ENCODE data around the gene CENPM. TPM values are rescaled to one million over a fixed set of nuclear protein-coding genes. Genes with fewer than 3 reads are reported as not detected.
A peak's percentile ranks its signal among the peaks of the same experiment; 100 is the strongest.

CENPM gene
- total RNA-seq (2013; cell fraction: nucleolus; rRNA removed), result 125 and 139 TPM in 2 replicates
- total RNA-seq (2014; rRNA removed) (145 and 158 TPM in 2 replicates), total RNA-seq (2014; rRNA removed; fragmentation: Illumina TruSeq; extraction: Trizol) (45.3 and 53.0 TPM in 2 replicates), total RNA-seq (2021) (81.6 and 84.4 TPM in 2 replicates), polyA plus RNA-seq (2011; rRNA removed) (26.6 and 67.9 TPM in 2 replicates), polyA plus RNA-seq (2014; fragmentation: Illumina TruSeq; extraction: Trizol) (9.8 and 38.9 TPM in 2 replicates), polyA plus RNA-seq (2014; fragmentation: Nextera tagmentation; extraction: Ambion mirVana) (10 to 100 TPM; 36.7 to 62.3 TPM), polyA plus RNA-seq (2014; rRNA removed) (126 and 148 TPM in 2 replicates), polyA plus RNA-seq (2016; fragmentation: Nextera tagmentation; extraction: Ambion mirVana) (100 to 1,000 TPM; 177 to 212 TPM), polyA minus RNA-seq (2011; rRNA and poly(A)+ RNA removed) (70.4 and 125 TPM in 2 replicates), Bru-seq, nascent RNA (percentile 93 among the genes with signal in this experiment), BruChase-seq, experiment 1, labeled RNA remaining after a 6-hour chase (percentile 96 among the genes with signal in this experiment), BruChase-seq, experiment 2, labeled RNA remaining after a 2-hour chase (percentile 93 among the genes with signal in this experiment)
- polyA plus RNA-seq (2011; ENCODE audit: low read depth), result 21.9 TPM
- 113 and 161 TPM in 2 replicates for polyA plus RNA-seq (2011; cell fraction: cytosol; rRNA removed)
- polyA plus RNA-seq (2011; cell fraction: nucleus; rRNA removed), result 245 and 256 TPM in 2 replicates
- 42.1 and 48.8 TPM in 2 replicates for polyA plus RNA-seq (2012)
- 28.6 and 42.6 TPM in 2 replicates for polyA minus RNA-seq (2011; cell fraction: cytosol; rRNA and poly(A)+ RNA removed)
- polyA minus RNA-seq (2011; cell fraction: nucleus; rRNA and poly(A)+ RNA removed), result 82.8 and 123 TPM in 2 replicates
- long read RNA-seq, experiment 1, transcript CENPM-201 (6 exons, 966 nt), result major isoform, 75 of 92 reads
- long read RNA-seq, experiment 1, transcript CENPM-203 (5 exons, 1,002 nt), result minor isoform, 6 of 92 reads
- long read RNA-seq, experiment 1, partial matches to known transcripts, result 2 of 92 reads
- long read RNA-seq, experiment 1, other reads (novel, unspliced or antisense), result 5 of 92 reads
- long read RNA-seq, experiment 2, transcript CENPM-201 (6 exons, 966 nt), result major isoform, 89 of 111 reads
- long read RNA-seq, experiment 2, partial matches to known transcripts, result 6 of 111 reads
- long read RNA-seq, experiment 2, other reads (novel, unspliced or antisense), result 10 of 111 reads

- peak within 1 kb of the TSS; percentile 78 for H3K4me3 ChIP-seq
- no peaks in the 10 kb centered on the region for H3K27me3 ChIP-seq (replicated peaks in 1 of 2; ENCODE audit: control insufficient read depth in 2 of 2, insufficient read depth in 2 of 2, low read length in 1 of 2)
- intact Hi-C loops (cut with micrococcal nuclease; ENCODE audit: unreplicated experiment) (loop anchor here (5.0 kb wide), 1 partner anchor 490 kb away; no protein-coding TSS in a partner anchor), in situ Hi-C loops (cut with MboI) (loop anchor here (5.0 kb wide), 1 partner anchor 115 kb away; the partner anchor contains the start of gene SREBF2)
- SMC1A ChIA-PET (ENCODE audit: uncharacterized antibody, unreplicated experiment), result interaction anchor here (0.7 to 2.4 kb wide), 12 partner anchors 10 to 498 kb away, joined by 3 to 14 read pairs (median 4); partner anchors contain the start of gene TNFRSF13C
- H3K27ac ChIP-seq (ENCODE audit: control insufficient read depth, insufficient read depth), result peak within 1 kb of the TSS; percentile 94
- TSS peak; percentile 58 for BruUV-seq (replicated peaks)
- CTCF ChIA-PET, result interaction anchor here (0.6 to 2.0 kb wide), 17 partner anchors 9 to 280 kb away, joined by 3 to 12 read pairs (median 3); partner anchors contain the start of genes CCDC134 and NDUFA6
- POLR2A ChIA-PET, result interaction anchor here (0.5 to 9.2 kb wide), 21 partner anchors 10 to 1283 kb away, joined by 3 to 164 read pairs (median 4); partner anchors contain the start of genes CCDC134, DESI1, SREBF2 and TNFRSF13C
- RAD21 ChIA-PET (ENCODE audit: unreplicated experiment), result interaction anchor here (0.5 to 7.9 kb wide), 15 partner anchors 9 to 249 kb away, joined by 3 to 115 read pairs (median 7); partner anchors contain the start of genes NDUFA6, SMDT1 and TNFRSF13C
- H3K4me1 ChIP-seq (ENCODE audit: control insufficient read depth, insufficient read depth, low read length), result peaks cover 59% of the 10 kb centered on the region
- under 1% methylated on average over 55 of the region's 56 CpGs for WGBS (ENCODE audit: insufficient coverage, insufficient replicate concordance, low lambda C conversion rate, missing lambda C conversion rate)
- peak within 1 kb of the TSS; percentile 97 for H3K9ac ChIP-seq (ENCODE audit: control insufficient read depth, insufficient read depth, low read length)
- H3K4me2 ChIP-seq (ENCODE audit: control insufficient read depth, insufficient read depth), result peak within 1 kb of the TSS; percentile 99
- peaks cover 41% of the 10 kb centered on the region for H3K79me2 ChIP-seq (ENCODE audit: control insufficient read depth, insufficient read depth, low read length)
- DNase-seq (ENCODE audit: low read depth, low spot score) (peak; percentile 80), ATAC-seq (peak; percentile 88), FAIRE-seq (peak; percentile 89)
- H2AFZ ChIP-seq (ENCODE audit: control insufficient read depth, low read depth, low read length), result peak within 1 kb of the TSS; percentile 86
- peaks cover 8 to 14% of the 10 kb centered on the region in 2 experiments; a peak in 3 of 4 replicates for H3K36me3 ChIP-seq (ENCODE audit: control insufficient read depth in 2 of 2, insufficient read depth in 2 of 2, low read length in 1 of 2)
- no peaks in the 10 kb centered on the region for H3K9me3 ChIP-seq (replicated peaks; ENCODE audit: control insufficient read depth, insufficient read depth, low read length)
- no peaks in the 10 kb centered on the region for H4K20me1 ChIP-seq (ENCODE audit: control insufficient read depth, insufficient read depth)
- no peak for TF ChIP-seq PAX8 (IDR thresholded peaks at IDR 0.05)
- TF ChIP-seq DPF2 (IDR thresholded peaks at IDR 0.05), result peak; percentile 27; the same call in 1 of the 2 replicates
- TF ChIP-seq NFYB (IDR thresholded peaks at IDR 0.05; ENCODE audit: insufficient read depth, low read depth, low read length), result peak; percentile 99
- TF ChIP-seq PKNOX1 (IDR thresholded peaks at IDR 0.05), result peak; percentile 97
- no peak for TF ChIP-seq CHD1 (IDR thresholded peaks at IDR 0.05; ENCODE audit: low read depth, low read length)
- no peak for TF ChIP-seq ZBED1 (IDR thresholded peaks at IDR 0.05; ENCODE audit: borderline replicate concordance)
- TF ChIP-seq NR2F1 (conservative IDR thresholded peaks at IDR 0.05), result 0 out of 2 replicates have a peak, but pooled peaks have one; percentile 17
- peak; percentile 80 for TF ChIP-seq NFYA (IDR thresholded peaks at IDR 0.05; ENCODE audit: borderline replicate concordance, low read depth, low read length)
- peak; percentile 83 for TF ChIP-seq POLR2A (IDR thresholded peaks at IDR 0.05; ENCODE audit: low read depth, low read length)
- TF ChIP-seq E2F4 (IDR thresholded peaks at IDR 0.05; ENCODE audit: low read depth, low read length), result peak; percentile 90
- 0 out of 2 replicates have a peak, but pooled peaks have one; percentile 6 for TF ChIP-seq ATF7 (IDR thresholded peaks at IDR 0.05; ENCODE audit: low read depth)
- TF ChIP-seq SREBF1 (IDR thresholded peaks at IDR 0.05; ENCODE audit: low read length), result no peak
- TF ChIP-seq SP1 (IDR thresholded peaks at IDR 0.05; ENCODE audit: low read depth, low read length), result peak; percentile 98
- no peak for TF ChIP-seq BRCA1 (IDR thresholded peaks at IDR 0.05; ENCODE audit: low read depth, low read length)
- peak; percentile 36 for TF ChIP-seq MYC (IDR thresholded peaks at IDR 0.05; ENCODE audit: insufficient read depth, insufficient read length, insufficient replicate concordance, low read length, severe bottlenecking)
- peak; percentile 88; the same call in 1 of the 2 replicates for TF ChIP-seq HDAC2 (IDR thresholded peaks at IDR 0.05)
- peak; percentile 63; the same call in 1 of the 2 replicates for TF ChIP-seq GATAD2B (conservative IDR thresholded peaks at IDR 0.05; ENCODE audit: low read depth)
- peak; percentile 79; the same call in 1 of the 2 replicates for TF ChIP-seq NBN (IDR thresholded peaks at IDR 0.05)
Observed at GRCh38 chr22:41946629-41947423, at the start of gene CENPM. CENPM (minus strand) TSS chr22:41947152; CDS start chr22:41947076, 76 bp downstream.

Measured in GM12878 (cell line).